HUES48 (cell line): ENCODE results near the gene ZSWIM6.

Source experiments
- H3K27ac ChIP-seq: one replicate; pipeline ENCODE4 v1.7.0; 2013; ENCODE audit warnings: low read depth, low read length, inconsistent platforms
- H3K27me3 ChIP-seq: 2 replicates; pipeline ENCODE4 v1.6.1; 2013; ENCODE audit warnings: mild to moderate bottlenecking, low read length; ENCODE audit not compliant: control insufficient read depth, insufficient read depth
- H3K36me3 ChIP-seq: 2 replicates; pipeline ENCODE4 v1.6.1; 2013; ENCODE audit warnings: low read length; ENCODE audit not compliant: control insufficient read depth, insufficient read depth
- H3K4me1 ChIP-seq: 2 replicates; pipeline ENCODE4 v1.6.1; 2013; ENCODE audit warnings: mild to moderate bottlenecking, low read length; ENCODE audit not compliant: control insufficient read depth, insufficient read depth
- H3K4me3 ChIP-seq: 2 replicates; pipeline ENCODE4 v1.5.1; 2013; ENCODE audit warnings: mild to moderate bottlenecking, low read depth, low read length
- H3K9ac ChIP-seq: 2 replicates; pipeline ENCODE4 v1.6.1; 2013; ENCODE audit warnings: mild to moderate bottlenecking, low read depth, low read length, moderate library complexity
- H3K9me3 ChIP-seq: 2 replicates; pipeline ENCODE4 v1.6.1; 2013; ENCODE audit warnings: low read length; ENCODE audit not compliant: control insufficient read depth, insufficient read depth

Gene ZSWIM6

DNA sequence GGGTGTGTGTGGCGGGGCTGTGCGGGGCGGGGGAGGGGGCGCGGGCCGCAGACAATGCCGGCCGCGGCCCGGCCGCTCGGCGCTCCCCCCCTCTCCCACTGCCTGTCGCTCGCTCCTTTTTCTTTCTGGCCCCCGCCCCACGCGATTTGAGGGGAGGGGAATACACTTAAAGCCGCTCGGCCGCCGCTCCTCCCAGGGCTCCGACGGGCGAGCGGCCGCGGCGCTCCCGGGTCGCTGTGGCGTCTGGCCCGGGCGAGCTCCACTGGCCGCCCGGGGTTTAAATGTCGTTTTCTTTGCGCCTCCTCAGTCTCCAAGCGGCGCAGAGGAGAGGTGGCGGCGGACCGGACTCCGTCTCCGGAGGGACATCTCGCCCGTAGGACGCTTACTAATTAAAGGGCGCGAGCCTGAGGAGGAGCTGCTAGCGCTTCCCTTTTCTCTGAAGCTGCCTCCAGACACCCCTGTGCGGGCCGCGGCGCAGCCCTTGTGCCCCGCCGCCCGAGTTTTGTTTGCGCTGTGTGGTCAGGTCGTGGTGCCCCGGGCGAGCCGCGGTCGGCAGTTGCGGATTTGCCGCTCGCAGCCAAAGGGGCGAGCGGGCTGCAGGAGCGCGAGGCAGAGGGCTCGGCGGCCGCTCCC is 1.4 kb downstream of the ZSWIM6 start:
- H3K4me3 ChIP-seq, result peak overlapping the region; percentile 71
- H3K9ac ChIP-seq, result peak overlapping the region; percentile 29; the same call in 1 of the 2 replicates
- peaks cover 29% of the 10 kb centered on the region for H3K4me1 ChIP-seq
- peaks cover 70% of the 10 kb centered on the region for H3K27me3 ChIP-seq
- H3K36me3 ChIP-seq, result no peaks in the 10 kb centered on the region
- no peak overlapping the region for H3K27ac ChIP-seq
- no peaks in the 10 kb centered on the region for H3K9me3 ChIP-seq

DNA sequence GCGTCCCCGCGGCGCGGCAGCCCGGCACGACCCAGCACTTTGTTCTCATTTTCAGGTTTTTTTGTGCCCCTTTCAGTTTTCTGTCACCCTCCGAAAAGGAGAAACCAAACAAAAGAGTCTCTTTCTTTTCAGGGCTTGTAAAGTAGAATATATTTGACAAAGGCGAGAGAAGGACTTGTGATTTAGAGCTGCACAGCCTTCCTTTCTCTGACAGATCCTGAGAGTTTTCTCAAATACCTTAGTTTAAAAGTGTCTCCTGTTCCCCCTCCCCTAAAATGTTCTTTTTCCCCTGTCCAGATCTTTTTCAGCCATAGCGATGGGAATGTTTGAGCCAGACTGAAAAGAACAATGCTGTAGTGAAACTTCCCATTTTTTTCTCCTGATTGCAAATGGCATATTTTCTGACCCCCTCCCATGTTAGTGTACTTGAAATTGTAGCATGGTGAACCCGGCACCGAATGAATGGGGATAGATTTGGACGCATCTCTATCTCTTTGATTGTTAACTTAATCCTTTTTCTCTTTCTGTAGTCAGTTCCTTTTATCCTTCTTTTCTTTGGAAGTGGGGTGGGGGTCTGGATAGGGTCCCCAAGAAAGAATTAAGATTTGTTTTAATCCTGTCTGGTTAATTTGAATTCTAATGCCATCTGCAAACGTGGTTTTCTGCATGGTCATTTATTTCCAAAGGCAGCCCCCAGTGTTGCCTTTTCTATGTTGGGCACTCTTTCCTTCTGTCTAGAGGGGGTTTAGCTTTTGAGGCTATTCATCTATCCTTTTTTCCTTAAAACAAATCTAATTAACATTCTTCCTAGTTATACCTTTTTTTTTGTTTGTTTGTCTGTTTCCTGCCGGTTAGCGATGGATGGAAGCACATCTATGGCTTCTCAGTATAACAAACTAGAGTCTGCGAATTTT is 2.2 kb downstream of the ZSWIM6 start:
- Histone ChIP-seq H3K4me3 (peak overlapping the region; percentile 71), H3K4me1 (peaks cover 22% of the 10 kb centered on the region), H3K27me3 (peaks cover 62% of the 10 kb centered on the region), H3K9me3 (no peaks in the 10 kb centered on the region), H3K27ac (no peak overlapping the region), H3K36me3 (no peaks in the 10 kb centered on the region), H3K9ac (no peak overlapping the region)

DNA sequence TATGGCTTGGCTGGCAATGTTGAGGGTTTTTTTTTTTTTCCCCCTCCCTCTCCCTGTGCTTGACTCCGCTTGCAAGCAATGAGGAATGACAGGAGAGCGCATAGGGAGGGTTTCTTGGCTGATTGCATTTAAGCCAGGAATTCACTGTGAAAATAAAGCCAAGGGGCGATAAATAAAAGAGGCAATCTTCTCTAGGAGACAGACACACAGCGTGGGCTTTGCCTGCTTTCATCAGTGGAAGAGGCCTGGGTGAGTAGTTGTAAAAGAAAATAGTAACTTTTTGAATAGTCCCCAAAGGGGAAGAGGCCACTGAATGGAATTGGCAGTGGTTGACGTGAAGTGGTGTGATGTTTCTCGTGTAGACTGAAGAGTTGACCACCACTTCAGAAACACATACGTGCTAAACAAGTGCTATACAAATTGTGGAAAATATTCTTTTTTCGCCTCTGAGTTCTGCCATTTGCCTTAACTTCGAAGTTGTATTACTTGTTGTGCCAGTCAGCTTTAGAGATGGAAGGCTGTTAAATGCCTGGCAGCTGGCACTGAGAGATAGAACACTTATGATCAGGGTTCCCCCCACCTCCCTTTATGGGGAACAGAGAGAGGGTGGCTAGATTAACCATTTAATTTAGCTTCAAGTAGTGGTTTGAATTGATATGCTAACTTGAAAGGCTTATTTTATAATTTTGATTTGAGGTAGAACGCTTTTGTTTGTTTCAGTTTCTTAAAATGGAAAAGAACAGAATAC is 3.0 kb downstream of the ZSWIM6 start:
- H3K9me3 ChIP-seq, result no peaks in the 10 kb centered on the region
- no peak overlapping the region for H3K4me3 ChIP-seq
- no peaks in the 10 kb centered on the region for H3K36me3 ChIP-seq
- H3K27me3 ChIP-seq, result peaks cover 54% of the 10 kb centered on the region
- no peak overlapping the region for H3K9ac ChIP-seq
- no peak overlapping the region for H3K27ac ChIP-seq
- H3K4me1 ChIP-seq, result peaks cover 14% of the 10 kb centered on the region

DNA sequence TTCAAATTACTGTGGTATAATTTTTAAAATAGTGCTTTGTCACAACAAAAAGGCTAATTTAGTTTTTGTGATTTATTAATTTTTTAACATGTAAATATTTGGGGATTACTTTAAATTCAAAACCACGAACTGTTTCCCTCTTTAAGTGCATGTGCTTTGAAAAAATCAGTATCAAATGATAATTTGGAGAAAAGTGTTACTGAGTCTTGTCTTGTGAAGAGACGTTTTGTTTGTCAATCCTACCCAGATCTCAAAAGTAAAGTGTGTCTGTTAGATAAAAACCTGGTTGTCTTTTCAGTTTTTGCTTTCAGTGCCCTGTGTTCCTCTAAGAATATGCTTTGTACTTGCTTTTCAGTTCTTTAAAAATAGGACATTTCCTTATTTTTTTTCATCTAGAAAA is 7.7 kb downstream of the ZSWIM6 start:
- H3K9ac ChIP-seq, result no peak overlapping the region
- H3K4me3 ChIP-seq, result no peak overlapping the region
- H3K9me3 ChIP-seq, result no peaks in the 10 kb centered on the region
- H3K4me1 ChIP-seq, result peaks cover 4% of the 10 kb centered on the region; the same call in 1 of the 2 replicates
- peaks cover 27% of the 10 kb centered on the region for H3K27me3 ChIP-seq
- no peaks in the 10 kb centered on the region for H3K36me3 ChIP-seq
- H3K27ac ChIP-seq, result no peak overlapping the region

DNA sequence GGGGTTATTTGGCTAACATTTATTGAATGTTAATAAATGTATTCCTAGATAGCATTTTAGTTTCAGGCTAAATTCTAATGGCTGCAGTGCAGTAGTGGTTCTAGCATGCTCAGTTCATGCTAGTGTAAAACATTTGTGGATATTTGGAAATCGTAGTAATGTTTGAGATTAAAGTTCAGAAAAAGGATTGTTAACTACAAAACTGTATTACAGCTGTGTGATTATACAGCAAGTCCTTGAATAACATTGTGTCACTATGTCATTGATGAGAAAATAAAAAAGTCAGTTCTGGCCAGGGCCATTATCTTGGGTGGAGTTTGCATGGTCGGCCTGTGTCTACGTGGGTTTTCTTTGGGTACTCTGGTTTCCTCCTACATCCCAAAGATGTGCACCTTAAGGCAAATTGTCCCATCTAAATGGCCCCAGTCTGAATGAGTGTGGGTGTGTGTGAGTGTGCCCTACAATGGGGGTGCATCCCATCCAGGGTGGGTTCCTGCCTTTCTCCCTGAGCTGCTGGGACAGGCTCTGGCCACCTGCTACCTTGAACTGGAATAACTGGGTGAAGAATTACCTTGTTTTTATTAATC is 8.8 kb downstream of the ZSWIM6 start:
- Histone ChIP-seq H3K4me3 (no peak overlapping the region), H3K36me3 (no peaks in the 10 kb centered on the region), H3K9ac (no peak overlapping the region), H3K4me1 (no peaks in the 10 kb centered on the region), H3K9me3 (no peaks in the 10 kb centered on the region), H3K27me3 (peaks cover 16% of the 10 kb centered on the region), H3K27ac (no peak overlapping the region)

DNA sequence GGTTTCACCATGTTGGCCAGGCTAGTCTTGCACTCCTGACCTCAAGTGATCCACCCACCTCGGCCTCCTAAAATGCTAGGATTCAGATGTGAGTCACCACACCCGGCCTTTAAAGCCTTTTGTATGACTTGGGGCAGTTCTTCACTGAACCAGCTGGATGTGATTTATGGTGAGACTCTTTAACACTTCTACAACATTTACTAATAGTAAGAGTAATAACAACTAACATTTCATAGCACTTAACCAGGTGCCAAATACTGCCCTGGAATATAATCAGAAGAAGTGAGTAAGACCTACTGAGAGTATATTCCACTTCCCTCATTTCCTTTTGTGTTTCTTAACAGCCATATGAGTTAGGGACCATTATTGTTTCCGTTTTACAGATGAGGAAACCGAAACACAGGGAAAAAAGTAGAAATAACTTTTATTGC is 10.0 kb downstream of the ZSWIM6 start:
- no peaks in the 10 kb centered on the region for H3K36me3 ChIP-seq
- H3K27me3 ChIP-seq, result peaks cover 4% of the 10 kb centered on the region; the same call in 1 of the 2 replicates
- H3K27ac ChIP-seq, result no peak overlapping the region

DNA sequence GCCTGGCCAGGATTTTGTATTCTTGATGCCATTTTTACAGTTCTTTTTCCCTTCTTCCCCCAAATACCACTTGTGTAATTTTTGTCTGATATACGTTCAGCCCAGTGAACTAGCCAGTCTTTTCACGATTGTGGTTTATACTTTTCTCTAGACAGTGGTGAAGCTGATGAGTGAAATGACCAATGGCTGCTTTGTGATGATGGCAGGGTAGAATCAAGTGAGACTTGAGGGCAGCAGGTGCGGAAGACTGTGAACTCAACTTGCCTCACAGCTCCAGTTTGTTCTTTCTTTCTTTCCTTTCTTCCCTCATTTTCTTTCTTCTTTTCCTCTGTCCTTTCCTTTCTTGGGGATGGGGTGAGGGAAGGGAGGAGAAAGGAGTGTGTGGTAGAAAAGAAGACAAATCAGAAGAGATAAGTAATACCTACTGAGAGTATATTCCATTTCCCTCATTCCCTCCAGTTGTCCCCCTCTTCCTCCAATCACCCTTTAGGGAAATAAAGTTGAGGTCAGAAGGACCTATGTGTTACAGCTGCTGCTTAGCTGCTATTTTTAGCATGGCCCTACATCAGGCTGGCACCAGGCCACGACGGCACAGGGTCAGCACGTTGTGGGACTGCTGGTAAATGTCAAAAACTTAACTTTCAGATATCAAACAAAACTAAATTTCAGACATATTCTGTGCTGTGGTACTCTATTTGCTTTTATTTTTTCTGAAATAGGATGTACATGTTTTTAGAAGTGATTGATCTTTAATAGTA is 12.3 kb downstream of the ZSWIM6 start:
- Histone ChIP-seq H3K9ac (no peak overlapping the region), H3K9me3 (no peaks in the 10 kb centered on the region), H3K27ac (no peak overlapping the region), H3K4me3 (no peak overlapping the region), H3K27me3 (no peaks in the 10 kb centered on the region), H3K36me3 (no peaks in the 10 kb centered on the region), H3K4me1 (no peaks in the 10 kb centered on the region)

More for the DNA sequence above, 10.0 kb downstream of the ZSWIM6 start:
- Histone ChIP-seq H3K4me3 (no peak overlapping the region), H3K9me3 (no peaks in the 10 kb centered on the region), H3K4me1 (no peaks in the 10 kb centered on the region), H3K9ac (no peak overlapping the region)

DNA sequence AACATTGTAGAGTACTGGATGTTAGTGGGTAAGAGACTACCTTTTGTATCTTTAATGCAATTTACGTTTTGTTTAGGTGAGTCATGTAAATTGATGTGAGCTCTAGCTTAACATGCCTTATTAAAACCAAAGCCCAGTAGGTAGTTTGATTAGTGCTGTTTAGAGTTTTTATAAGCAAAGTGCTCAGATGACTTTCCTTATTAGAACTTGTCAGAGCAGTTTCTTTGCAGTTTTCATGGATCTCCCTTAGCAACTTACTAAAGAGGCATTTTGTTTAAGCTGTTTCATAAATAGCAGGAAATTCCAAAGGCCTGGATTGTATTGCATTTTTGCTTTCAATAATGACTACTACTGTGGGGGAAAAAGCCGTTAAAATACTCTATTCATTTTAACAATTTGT is 14.5 kb downstream of the ZSWIM6 start:
- Histone ChIP-seq H3K9me3 (no peaks in the 10 kb centered on the region), H3K27ac (no peak overlapping the region), H3K9ac (no peak overlapping the region), H3K4me1 (no peaks in the 10 kb centered on the region), H3K27me3 (no peaks in the 10 kb centered on the region), H3K36me3 (no peaks in the 10 kb centered on the region), H3K4me3 (no peak overlapping the region)

DNA sequence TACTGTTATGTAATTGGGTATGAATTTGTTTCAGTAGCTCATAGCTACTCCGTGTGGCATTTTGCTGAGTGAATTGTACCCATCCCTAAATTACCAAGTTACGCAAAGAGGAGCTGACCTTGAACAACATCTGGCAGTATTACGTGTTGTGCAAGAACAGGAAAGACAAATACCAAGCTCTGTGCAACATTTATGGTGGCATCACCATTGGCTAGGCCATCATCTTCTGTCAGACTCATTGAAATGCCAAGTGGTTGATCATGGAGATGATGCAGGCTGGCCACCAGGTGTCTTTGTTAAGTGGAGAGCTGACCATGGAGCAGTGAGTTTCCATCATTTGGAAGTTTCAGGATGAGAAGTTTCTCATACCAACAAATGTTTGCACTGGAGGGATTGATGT is 15.0 kb downstream of the ZSWIM6 start:
- no peaks in the 10 kb centered on the region for H3K4me1 ChIP-seq
- H3K9ac ChIP-seq, result no peak overlapping the region
- H3K9me3 ChIP-seq, result no peaks in the 10 kb centered on the region
- H3K36me3 ChIP-seq, result no peaks in the 10 kb centered on the region
- no peaks in the 10 kb centered on the region for H3K27me3 ChIP-seq
- no peak overlapping the region for H3K27ac ChIP-seq
- H3K4me3 ChIP-seq, result no peak overlapping the region

DNA sequence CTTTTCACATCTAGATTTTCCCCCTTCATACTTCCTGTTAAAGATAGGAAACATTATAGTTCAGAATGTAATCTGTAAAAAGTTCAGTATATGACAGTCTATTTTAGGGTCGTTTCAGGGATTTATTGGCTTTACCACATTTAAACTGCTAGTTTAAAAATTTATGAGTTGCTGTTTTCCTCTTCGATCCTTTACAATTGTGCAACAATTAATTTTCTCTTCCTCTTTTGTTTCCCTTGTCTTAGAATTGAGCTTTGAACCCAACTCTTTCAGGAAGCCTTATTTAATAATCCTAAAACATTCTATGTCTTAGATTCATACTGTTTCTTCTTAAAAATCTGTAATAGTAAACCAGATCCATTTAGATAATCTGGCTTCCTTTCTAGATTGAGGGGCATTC is 16.4 kb downstream of the ZSWIM6 start:
- no peak overlapping the region for H3K4me3 ChIP-seq
- H3K27me3 ChIP-seq, result no peaks in the 10 kb centered on the region
- H3K36me3 ChIP-seq, result no peaks in the 10 kb centered on the region
- H3K9me3 ChIP-seq, result no peaks in the 10 kb centered on the region
- no peak overlapping the region for H3K9ac ChIP-seq
- no peak overlapping the region for H3K27ac ChIP-seq
- H3K4me1 ChIP-seq, result no peaks in the 10 kb centered on the region
